ENCODE measurements around the gene MRAP2. TPM values are rescaled to one million over a fixed set of nuclear protein-coding genes. Genes with fewer than 3 reads are reported as not detected.
"Not testable (repeated sequence)": the region's sequence is repeated elsewhere in the genome, so short reads cannot be mapped to it uniquely, and the experiment has no call there.

Gene MRAP2
- total RNA-seq, 4 donors from 2014 or later, result 2.7 to 7.4 (median 3.7) TPM

GRCh38 chr6:84093441-84094435 lies 60.2 kb downstream of the MRAP2 start:
- Histone ChIP-seq H3K36me3 (no peaks in the 10 kb centered on the region), H3K27ac (no peak overlapping the region), H3K9me3 (no peaks in the 10 kb centered on the region), H3K4me1 (no peaks in the 10 kb centered on the region), H3K27me3 (no peaks in the 10 kb centered on the region), H3K4me3 (no peak overlapping the region)
- no peak for DNase-seq
- TF ChIP-seq CTCF (IDR thresholded peaks at IDR 0.05), result no peak
- no peak for TF ChIP-seq POLR2A (IDR thresholded peaks at IDR 0.05)

DNA sequence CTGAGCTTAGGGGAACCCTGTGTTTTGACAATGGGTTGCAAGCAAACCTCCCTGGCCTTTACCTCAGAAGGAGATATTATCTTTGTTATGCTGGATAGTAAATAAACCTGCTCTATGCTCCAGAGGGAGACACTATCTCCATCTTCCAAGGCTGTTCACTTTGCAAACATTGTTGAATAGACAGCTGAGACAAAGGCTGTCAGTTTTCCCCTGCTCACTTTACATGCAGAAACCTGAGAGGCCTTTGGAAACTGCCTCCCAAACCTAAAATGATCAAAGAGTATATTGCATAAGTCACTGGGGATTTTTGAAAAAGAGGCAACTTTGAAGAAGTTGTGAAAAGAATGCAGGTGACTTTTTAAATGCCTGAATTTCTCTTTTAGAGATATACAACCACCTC lies 61.6 kb downstream of the MRAP2 start:
- TF ChIP-seq POLR2A (IDR thresholded peaks at IDR 0.05), result no peak
- TF ChIP-seq CTCF (IDR thresholded peaks at IDR 0.05), result no peak
- Histone ChIP-seq H3K27ac (no peak overlapping the region), H3K4me3 (no peak overlapping the region), H3K9me3 (no peaks in the 10 kb centered on the region), H3K36me3 (no peaks in the 10 kb centered on the region), H3K4me1 (no peaks in the 10 kb centered on the region), H3K27me3 (no peaks in the 10 kb centered on the region)
- DNase-seq, result no peak

- Histone ChIP-seq H3K9me3 (no peaks in the 10 kb centered on the region), H3K27ac (no peak overlapping the region), H3K4me1 (no peaks in the 10 kb centered on the region), H3K27me3 (no peaks in the 10 kb centered on the region), H3K4me3 (no peak overlapping the region), H3K36me3 (no peaks in the 10 kb centered on the region)
- no peak for TF ChIP-seq CTCF (IDR thresholded peaks at IDR 0.05)
- TF ChIP-seq POLR2A (IDR thresholded peaks at IDR 0.05), result no peak
- DNase-seq, result no peak
Observed at GRCh38 chr6:84103029-84103428, 69.5 kb downstream of the MRAP2 start.

GRCh38 chr6:84105215-84105924 lies 71.8 kb downstream of the MRAP2 start:
- not testable (repeated sequence) for DNase-seq, H3K36me3 ChIP-seq, H3K27me3 ChIP-seq, H3K4me3 ChIP-seq, H3K9me3 ChIP-seq, H3K27ac ChIP-seq, H3K4me1 ChIP-seq

DNA sequence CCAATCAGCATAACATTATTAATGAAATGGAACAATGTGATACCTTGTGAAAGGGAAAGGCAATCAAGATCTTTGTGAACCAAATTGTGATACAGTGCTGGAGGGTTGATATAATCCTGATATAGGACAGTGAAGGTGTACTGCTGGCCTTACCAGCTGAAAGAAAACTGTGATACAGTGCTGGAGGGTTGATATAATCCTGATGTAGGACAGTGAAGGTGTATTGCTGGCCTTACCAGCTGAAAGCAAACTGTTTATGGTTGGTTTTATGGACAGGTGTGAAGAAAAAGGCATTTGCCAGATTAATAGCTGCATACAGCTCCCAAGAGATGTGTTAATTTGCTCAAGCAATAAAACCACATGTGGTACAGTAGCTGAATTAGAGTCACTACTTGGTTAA lies 73.9 kb downstream of the MRAP2 start:
- no peaks in the 10 kb centered on the region for H3K27me3 ChIP-seq

GRCh38 chr6:84111351-84111750 lies 77.8 kb downstream of the MRAP2 start:
- not testable (repeated sequence) for H3K27me3 ChIP-seq, H3K27ac ChIP-seq, H3K4me3 ChIP-seq, H3K4me1 ChIP-seq, H3K9me3 ChIP-seq, DNase-seq, H3K36me3 ChIP-seq

More for the DNA sequence above, 73.9 kb downstream of the MRAP2 start:
- Histone ChIP-seq H3K4me1 (no peaks in the 10 kb centered on the region), H3K4me3 (no peak overlapping the region), H3K27ac (no peak overlapping the region), H3K36me3 (no peaks in the 10 kb centered on the region), H3K9me3 (no peaks in the 10 kb centered on the region)
- TF ChIP-seq CTCF (IDR thresholded peaks at IDR 0.05), result no peak
- DNase-seq, result no peak

- DNase-seq, H3K4me1 ChIP-seq: not testable (repeated sequence)
Observed at GRCh38 chr6:84114933-84115594, 81.5 kb downstream of the MRAP2 start.

More at GRCh38 chr6:84114933-84115594, 81.5 kb downstream of the MRAP2 start:
- H3K36me3 ChIP-seq, H3K9me3 ChIP-seq, H3K27me3 ChIP-seq, H3K27ac ChIP-seq, H3K4me3 ChIP-seq: not testable (repeated sequence)

Measured in Peyer's patch (tissue), 4 donors.